Fibroblast of the aortic adventitia (primary cell): Measurements from ENCODE around the gene CCL26. TPM values are rescaled to one million over a fixed set of nuclear protein-coding genes. Genes with fewer than 3 reads are reported as not detected.
"Not testable (repeated sequence)": the region's sequence is repeated elsewhere in the genome, so short reads cannot be mapped to it uniquely, and the experiment has no call there.

Experiments used
- DNase-seq: peaks from one replicate; pipeline ENCODE4 v3.0.0-alpha.2; 2010; ENCODE audit warnings: low read depth
- H3K4me3 ChIP-seq: 2 replicates; pipeline ENCODE4 v1.5.1; 2011; ENCODE audit warnings: low read depth, mild to moderate bottlenecking, control low read depth, low read length, moderate library complexity
- total RNA-seq: library from RNA; depleted of rRNA; stranded (reverse); fragments of >200 nt; gene quantifications from 2 replicates; pipeline ENCODE4 v1.2.3, GENCODE V29; 2012; ENCODE audit warnings: low replicate concordance
- TF ChIP-seq, protein P1 (sequence below): IDR thresholded peaks from 2 replicates; pipeline ENCODE4 v1.5.1; 2011; ENCODE audit warnings: mild to moderate bottlenecking, low read length, control low read depth, inconsistent platforms; ENCODE audit not compliant: insufficient read depth

Gene CCL26
- total RNA-seq, 1 donor, result 1.2 TPM

DNA sequence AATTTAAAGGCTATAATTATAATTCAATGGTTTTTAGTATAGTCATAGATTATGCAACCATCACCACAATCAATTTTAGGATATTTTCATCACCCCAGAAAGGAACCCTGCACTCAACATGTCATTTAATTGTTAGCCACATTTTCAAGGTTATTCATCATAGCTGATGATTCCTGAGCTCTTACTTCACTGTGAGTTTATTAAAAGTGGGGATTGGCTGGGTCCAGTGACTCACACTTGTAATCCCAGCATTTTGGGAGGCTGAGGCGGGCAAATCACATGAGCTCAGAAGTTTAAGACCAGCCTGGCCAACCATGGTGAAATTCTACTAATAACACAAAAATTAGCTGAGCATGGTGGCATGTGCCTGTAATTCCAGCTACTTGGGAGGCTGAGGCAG, 787 bp downstream of the CCL26 start:
- H3K4me3 ChIP-seq, result no peak overlapping the region
- DNase-seq, result peak; percentile 68
- TF ChIP-seq, protein P1, sequence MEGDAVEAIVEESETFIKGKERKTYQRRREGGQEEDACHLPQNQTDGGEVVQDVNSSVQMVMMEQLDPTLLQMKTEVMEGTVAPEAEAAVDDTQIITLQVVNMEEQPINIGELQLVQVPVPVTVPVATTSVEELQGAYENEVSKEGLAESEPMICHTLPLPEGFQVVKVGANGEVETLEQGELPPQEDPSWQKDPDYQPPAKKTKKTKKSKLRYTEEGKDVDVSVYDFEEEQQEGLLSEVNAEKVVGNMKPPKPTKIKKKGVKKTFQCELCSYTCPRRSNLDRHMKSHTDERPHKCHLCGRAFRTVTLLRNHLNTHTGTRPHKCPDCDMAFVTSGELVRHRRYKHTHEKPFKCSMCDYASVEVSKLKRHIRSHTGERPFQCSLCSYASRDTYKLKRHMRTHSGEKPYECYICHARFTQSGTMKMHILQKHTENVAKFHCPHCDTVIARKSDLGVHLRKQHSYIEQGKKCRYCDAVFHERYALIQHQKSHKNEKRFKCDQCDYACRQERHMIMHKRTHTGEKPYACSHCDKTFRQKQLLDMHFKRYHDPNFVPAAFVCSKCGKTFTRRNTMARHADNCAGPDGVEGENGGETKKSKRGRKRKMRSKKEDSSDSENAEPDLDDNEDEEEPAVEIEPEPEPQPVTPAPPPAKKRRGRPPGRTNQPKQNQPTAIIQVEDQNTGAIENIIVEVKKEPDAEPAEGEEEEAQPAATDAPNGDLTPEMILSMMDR, result no peak

DNA sequence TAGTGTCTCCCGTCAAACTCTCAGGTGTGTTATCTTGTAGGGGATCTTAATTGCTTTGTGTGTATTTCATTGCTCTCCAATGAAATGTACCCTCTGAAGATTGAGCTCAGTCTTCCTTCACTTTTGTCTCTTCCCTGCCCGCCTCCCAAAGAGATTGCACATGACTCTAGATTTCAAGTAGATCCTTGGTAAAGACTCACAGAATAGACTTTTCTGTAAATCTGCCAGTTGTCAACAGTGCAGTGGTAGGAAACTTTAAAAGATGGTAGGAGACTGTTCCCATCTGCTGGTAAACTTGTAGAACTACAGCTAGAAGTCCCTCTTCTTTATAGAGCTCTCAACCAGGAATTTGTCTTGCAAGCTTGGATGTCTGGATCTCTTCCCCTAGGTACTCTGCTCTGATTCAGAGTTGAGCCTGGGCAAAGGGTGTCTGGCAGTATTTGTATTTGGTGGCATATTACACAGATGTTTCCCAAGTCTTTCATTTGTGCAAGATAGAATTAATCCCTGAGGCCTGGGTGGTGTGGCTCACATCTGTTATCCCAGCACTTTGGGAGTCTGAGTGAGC, 9.6 kb downstream of the CCL26 start:
- H3K4me3 ChIP-seq, result no peak overlapping the region
- TF ChIP-seq, protein P1, result peak; percentile 77
- DNase-seq, result peak; percentile 85

DNA sequence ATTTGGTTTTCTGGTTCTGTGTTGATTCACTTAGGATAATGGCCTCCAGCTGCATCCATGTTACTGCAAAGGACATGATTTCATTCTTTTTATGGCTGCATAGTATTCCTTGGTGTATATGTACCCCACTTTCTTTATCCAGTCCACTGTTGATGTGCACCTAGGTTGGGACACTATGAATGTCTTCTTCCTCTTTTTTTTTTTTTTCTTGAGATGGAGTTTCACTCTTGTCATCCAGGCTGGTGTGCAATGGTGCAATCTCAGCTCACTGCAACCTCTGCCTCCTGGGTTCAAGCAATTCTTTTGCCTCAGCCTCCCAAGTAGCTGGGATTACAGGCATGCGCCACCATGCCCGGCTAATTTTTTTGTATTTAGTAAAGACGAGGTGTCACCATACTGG, 10.2 kb downstream of the CCL26 start:
- H3K4me3 ChIP-seq, DNase-seq: not testable (repeated sequence)

DNA sequence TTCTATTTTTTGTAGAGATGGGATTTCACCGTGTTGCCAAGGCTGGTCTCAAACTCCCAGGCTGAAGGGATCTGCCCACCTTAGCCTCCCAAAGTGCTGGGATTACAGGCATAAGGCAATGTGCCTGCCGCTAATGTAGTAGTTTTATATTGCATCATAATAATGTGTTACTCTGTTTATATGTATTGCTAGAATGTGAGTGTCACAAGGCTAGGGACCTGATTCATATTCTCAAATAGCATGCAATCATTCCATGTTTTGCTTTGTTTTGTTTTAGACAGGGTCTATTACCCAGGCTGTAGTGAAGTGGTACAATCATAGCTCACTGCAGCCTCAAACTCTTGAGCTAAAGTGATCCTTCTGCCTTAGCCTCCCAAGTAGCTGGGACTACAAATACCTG, 13.5 kb downstream of the CCL26 start:
- TF ChIP-seq, protein P1, result no peak
- H3K4me3 ChIP-seq, result no peak overlapping the region
- DNase-seq, result peak; percentile 22

DNA sequence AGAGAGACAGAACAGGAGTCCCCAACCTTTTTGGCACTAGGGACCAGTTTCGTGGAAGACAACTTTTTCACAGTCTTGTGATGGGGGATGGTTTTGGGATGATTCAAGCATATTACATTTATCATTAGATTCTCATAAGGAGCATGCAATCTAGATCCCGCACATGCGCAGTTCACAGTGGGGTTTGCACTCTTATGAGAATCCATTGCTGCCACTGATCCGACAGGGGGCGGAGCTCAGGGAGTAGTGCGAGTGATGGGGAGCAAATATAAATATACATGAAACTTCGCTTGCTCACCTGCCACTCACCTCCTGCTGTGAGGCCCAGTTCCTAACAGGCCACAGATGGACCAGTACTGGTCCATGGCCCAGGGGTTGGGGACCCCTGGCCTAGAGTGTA, 14.2 kb downstream of the CCL26 start:
- TF ChIP-seq, protein P1, result no peak
- no peak overlapping the region for H3K4me3 ChIP-seq
- DNase-seq, result no peak

DNA sequence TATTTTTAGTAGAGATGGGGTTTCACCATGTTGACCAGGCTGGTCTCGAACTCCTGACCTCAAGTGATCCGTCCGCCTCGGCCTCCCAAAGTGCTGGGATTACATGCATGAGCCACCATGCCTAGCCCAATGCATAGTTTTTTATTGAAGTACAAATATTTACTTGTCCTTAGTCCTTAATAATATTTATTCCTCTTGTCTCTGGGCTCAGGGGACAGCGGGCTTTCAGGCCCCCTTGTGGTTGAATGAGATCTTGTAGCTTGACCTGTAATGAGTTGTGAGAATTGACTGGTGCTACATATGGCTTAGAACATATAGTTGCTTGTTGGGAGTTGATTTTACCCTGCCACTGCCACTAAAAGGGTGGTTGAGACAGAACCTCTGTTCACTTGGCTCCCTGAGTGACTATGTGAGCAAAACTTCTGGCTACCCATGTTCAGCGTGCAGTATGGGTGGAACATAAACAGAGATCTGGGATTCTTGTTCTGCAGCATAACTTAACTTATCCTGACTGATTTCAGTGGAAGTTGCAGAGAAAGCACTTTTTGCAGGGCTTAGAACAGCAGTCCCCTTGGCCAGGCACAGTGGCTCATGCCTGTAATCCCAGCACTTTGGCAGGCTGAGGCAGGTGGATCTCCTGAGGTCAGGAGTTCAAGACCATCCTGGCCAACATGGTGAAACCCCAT, 14.9 kb downstream of the CCL26 start:
- TF ChIP-seq, protein P1, result peak; percentile 53
- no peak overlapping the region for H3K4me3 ChIP-seq
- DNase-seq, result peak; percentile 58

DNA sequence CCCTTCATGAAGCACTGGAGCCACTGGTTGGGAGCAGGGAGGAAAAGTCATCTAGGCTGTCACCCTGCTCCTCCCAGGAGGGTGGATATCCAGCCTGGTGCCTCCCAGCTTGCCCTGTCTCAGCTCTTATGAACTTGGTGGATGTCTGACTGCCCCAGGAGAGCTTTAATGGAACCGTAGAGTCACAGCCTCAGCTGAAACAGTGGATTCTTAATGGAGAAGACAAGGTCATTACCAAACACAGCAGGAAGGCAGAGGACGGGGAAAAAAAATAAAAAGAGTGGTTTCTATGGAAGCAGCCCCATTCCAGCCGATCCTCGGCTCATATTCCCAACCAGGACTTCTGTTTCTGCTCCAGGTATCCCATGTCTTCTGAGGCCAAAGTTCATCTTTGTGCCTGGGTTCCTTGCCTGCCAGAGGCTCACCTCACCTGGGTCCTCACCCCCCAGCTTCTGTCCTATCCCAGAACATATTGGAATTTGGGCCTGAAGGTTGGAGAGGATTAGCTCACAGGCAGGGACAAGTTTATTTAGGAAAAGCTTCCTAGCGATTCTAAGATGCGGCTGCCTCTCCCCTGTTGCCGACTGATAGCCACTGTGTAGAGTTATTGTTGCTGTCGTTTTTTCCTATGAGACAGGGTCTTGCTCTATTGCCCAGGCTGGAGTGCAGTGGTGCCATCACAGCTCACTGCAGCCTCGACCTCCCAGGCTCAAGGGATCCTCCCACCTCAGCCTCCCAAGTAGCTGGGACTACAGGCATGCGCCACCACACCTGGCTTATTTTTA, 15.6 kb downstream of the CCL26 start:
- no peak for DNase-seq
- TF ChIP-seq, protein P1, result no peak
- no peak overlapping the region for H3K4me3 ChIP-seq
